Measurements from ENCODE around the gene WDFY1.
"Not testable (repeated sequence)": the region's sequence is repeated elsewhere in the genome, so short reads cannot be mapped to it uniquely, and the experiment has no call there.

Gene WDFY1

GRCh38 chr2:223957092-223957851, 12.1 kb upstream of the WDFY1 start, which contains the start of gene MRPL44:
Gene MRPL44 (plus strand): TSS chr2:223957463. CDS start chr2:223957473, 10 bp downstream.
- peak; percentile 99 for ATAC-seq
- peak; percentile 99 for DNase-seq

- peak; percentile 28 for ATAC-seq
- DNase-seq: no peak
Observed at GRCh38 chr2:223956300-223956699, 11.2 kb upstream of the WDFY1 start.

- DNase-seq: no peak
- ATAC-seq: no peak
Observed at GRCh38 chr2:223954401-223954800, 9.3 kb upstream of the WDFY1 start.

- ATAC-seq: no peak
- no peak for DNase-seq
Observed at GRCh38 chr2:223952280-223952968, 7.3 kb upstream of the WDFY1 start.

GRCh38 chr2:223950448-223951347, 5.6 kb upstream of the WDFY1 start:
- ATAC-seq (peak; percentile 13), DNase-seq (no peak)

- ATAC-seq: no peak
- no peak for DNase-seq
Observed at GRCh38 chr2:223949241-223949840, 4.2 kb upstream of the WDFY1 start.

GRCh38 chr2:223947711-223948205, 2.6 kb upstream of the WDFY1 start:
- DNase-seq: no peak
- ATAC-seq: no peak

GRCh38 chr2:223945755-223946154, 620 bp upstream of the WDFY1 start:
- ATAC-seq (no peak), DNase-seq (no peak)

- peak; percentile 45 for DNase-seq
- no peak for ATAC-seq
Observed at GRCh38 chr2:223944166-223944702, 901 bp downstream of the WDFY1 start.

- DNase-seq (no peak), ATAC-seq (no peak)
Observed at GRCh38 chr2:223943561-223944008, 1.6 kb downstream of the WDFY1 start.

- DNase-seq (no peak), ATAC-seq (no peak)
Observed at GRCh38 chr2:223943135-223943534, 2.0 kb downstream of the WDFY1 start.

GRCh38 chr2:223941579-223942277, 3.4 kb downstream of the WDFY1 start:
- ATAC-seq: peak; percentile 88
- peak; percentile 62 for DNase-seq

- DNase-seq, ATAC-seq: not testable (repeated sequence)
Observed at GRCh38 chr2:223939438-223939837, 5.7 kb downstream of the WDFY1 start.

- DNase-seq: no peak
- no peak for ATAC-seq
Observed at GRCh38 chr2:223937535-223937934, 7.6 kb downstream of the WDFY1 start.

GRCh38 chr2:223936862-223937326, 8.2 kb downstream of the WDFY1 start:
- ATAC-seq: peak; percentile 44
- no peak for DNase-seq

- DNase-seq (no peak), ATAC-seq (no peak)
Observed at GRCh38 chr2:223935459-223936125, 9.5 kb downstream of the WDFY1 start.

GRCh38 chr2:223934870-223935269, 10.3 kb downstream of the WDFY1 start:
- DNase-seq (no peak), ATAC-seq (no peak)

GRCh38 chr2:223932816-223933800, 12.0 kb downstream of the WDFY1 start:
- no peak for DNase-seq
- ATAC-seq: no peak
